GM18951 (cell line): Measurements from ENCODE around the gene ANO8.

ENCODE experiments used
- POLR2A ChIP-seq: IDR thresholded peaks from 4 replicates; pipeline ENCODE4 v1.6.1; 2011; ENCODE audit warnings: mild to moderate bottlenecking; ENCODE audit not compliant: insufficient read length, insufficient read depth; ENCODE audit errors: extremely low read depth
- in situ Hi-C: fragments of 300-500 bp; cut with MboI; formaldehyde crosslinking; loops from one replicate; pipeline ENCODE4 v1.12.0; 2022; ENCODE audit warnings: low sequenced_read_pairs, mixed read lengths, inconsistent platforms; ENCODE audit not compliant: unreplicated experiment

The ANO8 gene

GRCh38 chr19:17358395-17358794 lies 23.7 kb upstream of the ANO8 start:
- no peak for TF ChIP-seq POLR2A

GRCh38 chr19:17357724-17358123 lies 23.1 kb upstream of the ANO8 start:
- TF ChIP-seq POLR2A, result no peak
- in situ Hi-C loops, result no loop called here

More at GRCh38 chr19:17358395-17358794, 23.7 kb upstream of the ANO8 start:
- in situ Hi-C loops, result no loop called here

DNA sequence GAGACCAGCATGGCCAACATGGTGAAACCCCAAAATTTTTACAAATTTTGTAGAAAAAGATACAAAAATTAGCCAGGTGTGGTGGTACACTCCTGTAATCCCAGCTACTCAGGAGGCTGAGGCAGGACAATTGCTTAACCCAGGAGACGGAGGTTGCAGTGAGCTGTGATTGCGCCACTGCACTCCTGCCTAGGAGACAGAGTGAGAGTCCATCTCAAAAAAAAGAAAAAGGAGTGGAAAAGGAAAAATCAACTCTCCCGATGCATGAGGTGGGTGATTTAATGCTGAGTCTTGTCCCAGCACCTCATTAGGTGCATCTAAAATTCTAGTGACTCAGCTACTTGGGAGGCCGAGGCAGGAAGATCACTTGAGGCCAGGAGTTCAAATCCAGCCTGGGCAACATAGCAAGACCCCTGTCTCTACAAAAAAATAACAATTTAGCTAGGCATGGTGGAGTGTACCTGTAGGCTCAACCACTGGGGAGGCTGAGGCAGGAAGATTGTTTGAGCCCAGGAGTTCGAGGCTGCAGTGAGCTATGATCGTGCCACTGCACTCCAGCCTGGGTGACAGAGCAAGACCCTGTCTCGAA lies 22.5 kb upstream of the ANO8 start:
- in situ Hi-C loops, result no loop called here
- no peak for TF ChIP-seq POLR2A

DNA sequence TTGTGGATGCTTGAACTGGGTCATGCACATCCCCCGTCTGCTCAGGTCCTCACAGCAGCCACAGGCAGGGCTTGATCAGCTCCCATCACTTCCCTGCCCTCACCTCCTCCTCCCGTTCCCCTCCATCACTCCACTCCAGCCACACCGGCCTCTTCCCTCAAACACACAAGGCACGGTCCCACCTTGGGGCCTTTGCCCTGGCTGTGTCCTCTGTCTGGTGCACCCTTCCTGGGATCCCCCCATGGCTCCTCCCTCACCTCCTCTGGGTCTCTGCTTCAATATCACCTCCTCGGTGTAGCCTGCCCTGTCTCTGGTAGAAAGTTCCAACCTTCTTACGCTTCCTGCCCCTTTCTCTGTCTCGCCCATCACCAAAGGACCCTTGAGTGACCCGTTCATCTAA lies 18.7 kb upstream of the ANO8 start:
- in situ Hi-C loops, result no loop called here

GRCh38 chr19:17352608-17353280 lies 18.1 kb upstream of the ANO8 start:
- TF ChIP-seq POLR2A, result no peak
- in situ Hi-C loops, result no loop called here

More for the DNA sequence above, 18.7 kb upstream of the ANO8 start:
- no peak for TF ChIP-seq POLR2A

- no peak for TF ChIP-seq POLR2A
- in situ Hi-C loops, result no loop called here
These were observed 17.3 kb upstream of the ANO8 start for GRCh38 chr19:17351815-17352435.

GRCh38 chr19:17348700-17349099 lies 14.0 kb upstream of the ANO8 start:
- in situ Hi-C loops, result loop anchor here (5.0 kb wide), 1 partner anchor 39 kb away; no protein-coding TSS in a partner anchor
- TF ChIP-seq POLR2A, result no peak

DNA sequence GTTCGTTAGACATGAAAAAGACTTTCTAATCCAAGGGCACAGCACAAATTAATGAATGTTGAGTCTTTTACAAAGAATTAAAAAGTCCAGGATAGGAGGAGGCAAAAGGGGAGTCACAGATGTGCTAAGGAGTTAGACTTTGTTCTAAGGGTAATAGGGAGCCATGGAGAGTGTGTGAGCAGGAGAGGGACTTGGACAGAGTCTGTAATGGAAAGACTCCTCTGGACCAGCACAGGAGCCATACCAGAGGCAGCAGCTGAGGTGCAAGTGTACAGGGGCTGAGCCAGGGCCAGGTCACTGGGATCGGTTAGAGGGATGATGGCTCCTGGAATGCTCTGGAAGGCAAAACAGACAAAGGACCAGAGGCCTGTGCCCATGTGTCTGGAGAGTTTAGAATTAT lies 13.2 kb upstream of the ANO8 start:
- TF ChIP-seq POLR2A, result no peak
- in situ Hi-C loops, result loop anchor here (5.0 kb wide), 1 partner anchor 39 kb away; no protein-coding TSS in a partner anchor

- no peak for TF ChIP-seq POLR2A
- in situ Hi-C loops, result loop anchor here (5.0 kb wide), 1 partner anchor 40 kb away; no protein-coding TSS in a partner anchor
These were observed 12.7 kb upstream of the ANO8 start for GRCh38 chr19:17347361-17347760.

- no peak for TF ChIP-seq POLR2A
- in situ Hi-C loops, result loop anchor here (5.0 kb wide), 1 partner anchor 41 kb away; no protein-coding TSS in a partner anchor
These were observed 11.5 kb upstream of the ANO8 start for GRCh38 chr19:17346109-17346671.

DNA sequence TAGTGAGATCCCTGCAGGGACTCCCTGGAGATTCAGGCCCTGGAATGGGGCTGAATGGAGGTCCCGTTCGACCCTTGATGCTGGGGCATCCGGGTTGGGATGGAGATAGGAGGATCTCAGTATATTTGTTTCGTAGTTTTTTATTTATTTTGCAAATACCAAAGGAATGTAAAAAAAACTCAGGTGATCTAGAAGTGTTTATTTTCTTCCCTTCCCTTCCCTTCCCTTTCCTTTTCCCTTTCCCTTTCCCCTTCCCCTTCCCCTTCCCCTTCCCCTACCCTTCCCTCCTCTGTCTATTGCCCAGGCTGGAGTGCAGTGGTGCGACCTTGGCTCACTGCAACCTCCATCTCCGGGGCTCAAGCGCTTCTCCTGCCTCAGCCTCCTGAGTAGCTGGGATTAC lies 7.2 kb upstream of the ANO8 start:
- no peak for TF ChIP-seq POLR2A

GRCh38 chr19:17341386-17341785 lies 6.7 kb upstream of the ANO8 start:
- in situ Hi-C loops, result no loop called here
- TF ChIP-seq POLR2A, result no peak

More for the DNA sequence above, 7.2 kb upstream of the ANO8 start:
- in situ Hi-C loops, result no loop called here

DNA sequence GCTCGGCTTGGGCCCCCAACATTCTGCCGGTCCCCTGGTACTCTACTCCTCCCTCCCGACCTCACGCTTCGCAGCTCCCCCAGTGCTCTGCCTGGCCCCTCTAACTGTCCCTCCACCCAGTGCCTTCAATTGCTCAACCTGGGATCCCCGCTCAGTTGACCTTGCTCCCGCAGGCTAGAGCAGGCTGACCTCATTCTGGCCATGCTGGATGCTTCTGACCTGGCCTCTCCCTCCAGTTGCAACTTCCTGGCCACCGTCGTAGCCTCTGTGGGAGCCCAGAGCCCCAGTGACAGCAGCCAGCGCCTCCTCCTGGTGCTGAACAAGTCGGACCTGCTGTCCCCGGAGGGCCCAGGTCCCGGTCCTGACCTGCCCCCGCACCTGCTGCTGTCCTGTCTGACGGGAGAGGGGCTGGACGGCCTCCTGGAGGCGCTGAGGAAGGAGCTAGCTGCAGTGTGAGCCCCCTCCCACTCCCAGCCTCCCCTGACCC lies 6.3 kb upstream of the ANO8 start:
- in situ Hi-C loops, result no loop called here
- no peak for TF ChIP-seq POLR2A
